HG02798 (cell line): ENCODE measurements around the gene RPS6KA6.

Source experiments
- ATAC-seq: cut with Tn5 transposase; IDR thresholded peaks from one replicate; pipeline ENCODE4 v1.9.1; 2021; ENCODE audit warnings: mild to moderate bottlenecking; ENCODE audit not compliant: unreplicated experiment, poor library complexity

Gene RPS6KA6

GRCh38 chrX:84187533-84188319 lies at the start of gene RPS6KA6:
Gene RPS6KA6, minus strand, starts transcription at chrX:84188199. Its CDS starts 300 bp downstream, at chrX:84187899.
- ATAC-seq, result peak; percentile 63

DNA sequence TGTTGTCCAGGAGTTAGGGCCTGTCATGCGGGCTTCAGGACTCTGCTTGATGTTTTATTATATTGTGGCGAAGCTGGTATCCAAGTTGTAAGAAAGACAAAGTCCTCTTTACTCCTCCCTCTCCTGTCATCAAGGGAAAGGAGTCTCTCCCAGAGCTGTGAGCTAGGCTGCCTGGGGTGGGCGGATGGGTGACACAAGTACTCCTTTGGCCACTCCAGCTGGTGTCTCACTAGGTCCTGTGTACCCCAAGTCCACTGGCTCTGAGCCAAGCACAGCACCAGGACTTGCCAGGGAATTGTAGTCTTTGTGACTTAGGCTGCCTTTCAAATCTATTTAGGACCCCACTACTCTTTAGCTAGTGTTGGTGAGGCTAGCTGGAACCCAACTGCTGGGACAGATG lies 36.7 kb upstream of the RPS6KA6 start:
- no peak for ATAC-seq

DNA sequence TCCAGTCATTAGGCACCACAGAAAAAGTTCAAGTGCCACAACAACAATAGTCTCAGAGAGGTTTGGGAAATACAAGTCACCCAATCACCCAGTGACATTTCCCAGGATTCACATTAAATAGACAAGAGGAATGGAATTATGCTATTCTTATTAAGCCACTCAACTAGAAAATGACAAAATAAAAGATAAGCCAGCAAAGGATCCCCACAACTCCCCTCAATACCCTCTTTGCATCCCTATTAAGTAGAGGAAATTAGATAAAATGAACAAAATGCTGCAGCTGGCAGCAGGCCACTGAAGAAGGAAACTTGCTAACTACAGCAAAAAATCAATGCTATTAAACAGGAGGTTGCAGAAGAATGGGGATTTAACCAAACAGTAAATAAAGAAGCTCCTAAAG lies 35.3 kb upstream of the RPS6KA6 start:
- ATAC-seq, result no peak

DNA sequence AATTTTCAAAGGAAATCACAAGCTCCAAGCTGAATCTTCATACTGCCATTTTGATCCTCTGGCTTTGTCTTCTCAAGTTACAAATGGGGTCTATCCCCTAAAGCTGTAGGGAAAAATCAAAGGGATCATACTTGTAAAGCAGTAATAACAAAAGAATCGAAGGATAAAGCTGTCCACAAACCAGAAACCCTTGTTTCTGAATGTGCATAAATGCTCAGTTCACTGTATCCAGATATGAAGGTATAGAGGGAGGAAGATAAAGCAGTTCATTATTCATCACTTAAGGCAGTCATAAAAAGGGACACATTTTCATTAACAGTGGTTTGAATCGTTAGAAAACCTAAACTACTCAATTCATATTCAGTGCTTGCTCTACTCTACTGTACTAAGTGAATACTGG lies 33.2 kb upstream of the RPS6KA6 start:
- ATAC-seq, result no peak

- no peak for ATAC-seq
Observed at GRCh38 chrX:84219551-84219950, 31.6 kb upstream of the RPS6KA6 start.

- ATAC-seq, result no peak
Observed at GRCh38 chrX:84218726-84219125, 30.7 kb upstream of the RPS6KA6 start.

DNA sequence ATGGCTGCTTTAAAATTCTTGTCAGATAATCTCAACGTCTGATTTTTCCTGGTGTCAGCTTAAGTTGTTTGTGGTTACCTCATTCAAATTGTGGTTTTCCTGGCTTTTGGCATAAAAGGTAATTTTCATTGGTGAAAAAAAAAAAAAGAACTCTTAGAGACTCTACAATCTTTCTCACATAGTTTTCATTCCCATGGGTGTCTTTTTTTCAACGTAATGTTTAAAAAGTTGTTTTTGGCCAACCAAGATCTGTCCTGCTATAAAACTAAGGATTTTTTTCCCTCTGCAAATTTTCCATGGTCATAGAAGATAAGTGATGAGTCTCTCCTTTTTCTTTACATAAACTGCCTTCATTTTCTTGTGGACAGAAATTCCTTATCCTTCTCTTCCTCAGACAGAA lies 28.9 kb upstream of the RPS6KA6 start:
- no peak for ATAC-seq

DNA sequence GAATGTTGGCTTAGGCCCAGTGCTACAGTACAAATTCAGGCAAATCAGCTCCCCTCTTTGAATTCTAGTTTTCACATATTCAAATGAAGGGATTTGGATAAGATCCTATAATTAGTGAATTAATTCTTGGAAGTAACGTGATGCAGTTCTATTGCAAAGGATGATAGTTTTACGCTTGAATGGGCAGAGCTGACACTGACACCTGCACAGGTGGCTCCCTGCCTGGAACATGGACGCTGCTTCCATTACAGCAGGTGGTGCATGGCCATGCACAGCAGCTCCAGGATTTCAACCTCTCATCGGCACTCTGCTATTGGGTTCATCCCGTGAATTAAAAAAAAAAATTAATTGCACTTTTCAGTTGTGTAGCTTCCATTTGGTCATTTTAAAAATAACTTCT lies 28.4 kb upstream of the RPS6KA6 start:
- no peak for ATAC-seq

- ATAC-seq, result no peak
Observed at GRCh38 chrX:84205276-84205675, 17.3 kb upstream of the RPS6KA6 start.

GRCh38 chrX:84199688-84200087 lies 11.7 kb upstream of the RPS6KA6 start:
- no peak for ATAC-seq

GRCh38 chrX:84197550-84197949 lies 9.6 kb upstream of the RPS6KA6 start:
- no peak for ATAC-seq

GRCh38 chrX:84192006-84192405 lies 4.0 kb upstream of the RPS6KA6 start:
- ATAC-seq, result no peak

GRCh38 chrX:84189125-84189524 lies 1.1 kb upstream of the RPS6KA6 start:
- ATAC-seq, result no peak

DNA sequence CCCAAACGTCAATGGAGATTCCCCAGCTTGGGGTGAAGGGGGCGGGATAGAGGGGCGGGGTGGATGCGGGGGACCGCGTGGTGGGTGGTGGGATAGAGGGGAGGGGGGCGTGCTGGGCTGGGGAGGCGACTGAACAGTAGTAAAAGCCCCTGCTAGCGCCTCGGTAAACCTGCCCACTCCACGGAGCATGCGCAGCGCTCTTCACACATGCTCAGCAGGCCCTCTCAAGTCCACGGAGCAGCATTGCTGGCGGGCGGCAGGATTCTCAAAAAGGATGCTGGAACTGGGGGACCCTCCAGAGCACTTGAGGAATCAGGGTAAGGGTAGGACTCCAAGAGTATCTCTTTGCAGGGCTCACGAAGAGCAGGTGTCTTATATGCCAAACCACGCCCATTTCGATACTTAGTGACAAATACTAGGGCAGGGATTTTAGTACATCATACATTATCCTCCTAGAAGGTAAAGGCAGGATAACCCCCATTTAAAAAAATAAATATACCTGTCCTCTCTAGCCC lies 378 bp upstream of the RPS6KA6 start:
- peak; percentile 74 for ATAC-seq

DNA sequence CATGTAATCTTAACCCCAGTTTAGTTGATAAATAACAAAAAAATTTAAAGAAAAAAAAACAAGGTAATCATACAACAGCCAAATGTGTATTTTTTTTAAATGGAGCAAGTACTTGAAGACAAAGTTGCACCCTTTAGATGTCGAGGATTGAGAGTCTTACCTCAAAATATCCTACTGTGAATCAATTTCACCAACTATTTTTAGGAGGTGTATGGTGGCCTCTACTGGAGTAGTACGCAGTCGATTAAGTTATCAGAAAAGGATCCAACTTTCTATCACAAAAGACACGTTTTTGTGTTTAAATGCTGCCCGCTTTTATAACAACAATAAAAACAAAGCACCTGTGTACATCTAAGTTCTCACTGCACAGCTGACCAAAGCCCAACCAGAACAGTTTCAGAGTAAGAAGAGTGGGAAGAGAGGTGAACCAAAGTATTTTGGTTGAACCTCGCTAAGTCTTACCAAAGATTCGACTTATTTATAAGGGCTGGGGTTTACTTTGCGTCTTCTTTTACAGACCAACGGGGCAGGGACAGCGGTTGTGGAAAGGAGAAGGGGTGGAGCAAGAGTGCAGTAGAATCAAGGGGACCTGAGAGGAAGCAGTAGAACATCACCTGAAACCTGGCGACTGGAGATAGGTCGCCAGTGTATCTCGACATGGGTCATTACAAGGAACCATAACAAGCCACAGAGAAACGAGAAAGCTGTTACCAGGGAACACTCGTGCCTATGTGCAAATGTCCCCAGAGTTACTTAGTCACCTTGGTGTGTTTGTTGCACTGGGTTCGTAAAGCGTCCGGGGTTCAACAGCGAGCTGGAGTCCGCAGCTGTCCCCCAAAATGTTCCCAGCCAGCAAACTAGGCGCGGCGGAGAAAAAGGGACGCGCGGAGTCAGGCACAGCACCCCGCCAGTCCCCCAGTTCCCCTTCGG lies 1.1 kb downstream of the RPS6KA6 start:
- ATAC-seq, result peak; percentile 31

DNA sequence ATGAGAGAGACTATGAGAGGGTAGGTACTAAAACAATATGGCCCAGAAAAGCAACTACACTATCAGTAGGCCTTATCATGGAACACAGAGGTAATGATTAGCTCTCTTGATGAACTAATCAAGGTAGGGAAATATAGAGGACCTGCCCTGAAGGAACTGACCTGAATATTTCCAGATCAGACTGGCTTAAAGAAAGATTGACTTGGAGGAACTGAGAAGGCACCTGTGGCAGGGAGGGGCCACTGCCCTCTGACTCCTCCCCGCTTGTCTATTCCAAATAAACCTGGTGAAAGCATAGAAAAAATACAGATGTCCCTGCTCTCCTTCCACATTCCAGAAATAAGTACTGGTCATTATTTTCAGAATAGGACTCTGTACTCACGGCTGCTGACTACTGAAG lies 5.5 kb downstream of the RPS6KA6 start:
- ATAC-seq, result no peak

- no peak for ATAC-seq
Observed at GRCh38 chrX:84175958-84176357, 12.0 kb downstream of the RPS6KA6 start.

DNA sequence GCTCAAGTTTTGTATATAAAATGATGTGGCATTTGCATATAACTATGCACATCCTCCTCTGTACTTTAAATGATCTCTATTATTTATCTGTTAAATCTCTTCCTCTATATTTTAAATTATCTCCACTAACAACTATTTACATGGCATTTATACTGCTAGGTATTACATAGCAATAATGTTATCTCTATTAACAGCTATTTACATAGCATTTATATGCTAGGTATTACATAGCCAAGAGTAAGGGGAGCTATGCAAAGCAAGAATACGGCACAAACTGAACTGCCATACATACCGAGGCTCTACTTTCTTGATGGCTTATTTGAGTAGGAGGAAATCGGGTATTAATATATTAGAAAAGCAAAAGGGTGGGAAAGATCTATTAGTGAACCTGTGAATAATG lies 12.7 kb downstream of the RPS6KA6 start:
- no peak for ATAC-seq

- no peak for ATAC-seq
Observed at GRCh38 chrX:84174348-84174747, 13.7 kb downstream of the RPS6KA6 start.

DNA sequence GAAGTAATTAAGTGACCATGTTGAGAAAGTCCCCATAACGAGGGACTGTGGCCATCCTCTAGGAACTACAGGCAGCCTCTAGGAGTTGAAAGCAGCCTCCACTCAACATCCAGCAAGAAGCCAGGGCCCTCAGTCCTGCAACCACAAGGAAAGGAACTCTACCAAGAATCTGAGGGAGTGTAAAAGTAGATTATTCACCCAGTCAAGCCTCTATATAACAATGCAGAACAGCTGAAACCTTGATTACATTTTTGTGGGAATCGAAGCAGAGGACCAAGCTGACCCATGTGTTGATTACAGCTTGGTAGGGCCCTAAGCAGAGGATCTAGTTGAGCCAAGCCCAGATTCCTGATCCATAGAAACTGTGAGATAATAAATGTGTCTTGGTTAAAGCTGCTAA lies 17.1 kb downstream of the RPS6KA6 start:
- no peak for ATAC-seq

GRCh38 chrX:84168574-84168973 lies 19.4 kb downstream of the RPS6KA6 start:
- ATAC-seq, result no peak
